Daoy (cell line): ENCODE measurements around the gene CLEC6A. TPM values are rescaled to one million over a fixed set of nuclear protein-coding genes. Genes with fewer than 3 reads are reported as not detected.
"Not testable (repeated sequence)": the region's sequence is repeated elsewhere in the genome, so short reads cannot be mapped to it uniquely, and the experiment has no call there.

Experiments
- DNase-seq: peaks from one replicate; pipeline ENCODE4 v3.0.0-alpha.2; 2015; ENCODE audit warnings: low read depth
- total RNA-seq: library from RNA; depleted of rRNA; stranded (reverse); fragments of >200 nt; shearing (Covaris generic); gene quantifications from 2 replicates; pipeline ENCODE4 v1.2.3, GENCODE V29; 2014; rRNA removed

Gene CLEC6A
- total RNA-seq, result not detected in 2 replicates

GRCh38 chr12:8455727-8456360, at the start of gene CLEC6A:
CLEC6A (plus strand) TSS chr12:8455962; CDS start chr12:8456112, 150 bp downstream.
- no peak for DNase-seq

DNA sequence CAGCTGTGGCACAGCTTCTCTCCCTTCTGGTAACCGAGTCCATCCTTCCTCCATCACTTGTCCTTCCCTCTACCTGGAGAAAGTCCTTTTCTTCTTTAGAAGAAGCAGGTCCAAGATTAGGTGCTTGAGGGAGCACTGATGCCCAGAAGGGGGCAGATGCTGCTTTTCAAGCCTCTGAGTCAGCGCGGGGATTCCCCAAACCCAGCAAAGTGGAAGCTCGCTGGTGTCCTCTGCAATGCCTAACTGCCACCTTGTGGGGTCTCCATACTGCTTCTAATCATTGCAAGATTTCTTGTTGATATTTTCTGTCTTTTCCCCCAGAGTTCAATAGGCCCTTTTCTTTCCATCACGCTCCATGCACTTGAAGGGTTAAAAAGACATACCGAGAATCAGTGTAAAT, 36.2 kb upstream of the CLEC6A start:
- not testable (repeated sequence) for DNase-seq

DNA sequence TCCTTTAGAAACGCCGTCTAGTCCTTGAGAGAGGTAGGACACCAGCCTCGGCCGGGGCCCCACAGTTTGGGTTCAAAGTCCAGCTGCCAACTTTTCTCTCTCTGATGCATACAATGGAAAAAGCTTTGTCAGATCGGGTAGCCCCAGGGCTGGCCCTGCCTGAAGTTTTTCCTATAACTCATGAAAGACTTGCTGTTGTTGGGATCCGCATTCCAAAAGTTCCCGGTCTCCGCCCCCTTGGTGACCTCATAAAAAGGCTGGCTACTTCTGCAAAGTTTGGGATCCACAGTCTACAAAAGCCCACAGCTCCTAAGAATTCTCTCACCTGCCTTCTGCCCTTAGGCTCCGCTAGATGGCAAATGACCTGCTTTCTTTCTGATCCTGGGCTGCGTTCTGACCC, 35.3 kb upstream of the CLEC6A start:
- no peak for DNase-seq

- DNase-seq, result peak; percentile 9
These were observed 11.1 kb upstream of the CLEC6A start for GRCh38 chr12:8444536-8445278.

GRCh38 chr12:8445731-8446130, 10.0 kb upstream of the CLEC6A start:
- no peak for DNase-seq

GRCh38 chr12:8446642-8447547, 8.9 kb upstream of the CLEC6A start:
- no peak for DNase-seq

DNA sequence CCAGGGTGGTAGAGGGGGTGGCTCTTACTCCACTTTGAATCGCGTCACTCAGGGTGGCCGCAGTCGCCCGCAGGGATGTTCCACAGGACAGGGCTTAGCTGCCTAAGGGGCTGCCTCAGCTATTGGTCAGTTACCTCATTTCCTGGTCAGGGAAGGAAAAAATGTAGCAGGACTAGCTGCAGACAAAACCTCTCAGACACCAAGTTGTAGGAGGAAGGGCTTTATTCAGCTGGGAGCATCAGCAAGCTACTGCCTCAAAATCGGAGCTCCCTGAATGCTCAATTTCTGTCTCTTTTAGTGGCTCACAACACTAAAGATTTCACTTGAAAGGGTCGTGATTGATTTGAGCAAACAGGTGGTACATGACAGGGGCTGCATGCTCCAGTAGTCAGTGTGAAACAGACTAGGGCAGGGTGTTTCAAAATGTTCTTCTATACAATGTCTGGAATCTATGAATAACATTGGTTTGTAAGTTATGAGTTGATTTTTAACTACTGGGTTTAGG, 6.4 kb upstream of the CLEC6A start:
- no peak for DNase-seq

DNA sequence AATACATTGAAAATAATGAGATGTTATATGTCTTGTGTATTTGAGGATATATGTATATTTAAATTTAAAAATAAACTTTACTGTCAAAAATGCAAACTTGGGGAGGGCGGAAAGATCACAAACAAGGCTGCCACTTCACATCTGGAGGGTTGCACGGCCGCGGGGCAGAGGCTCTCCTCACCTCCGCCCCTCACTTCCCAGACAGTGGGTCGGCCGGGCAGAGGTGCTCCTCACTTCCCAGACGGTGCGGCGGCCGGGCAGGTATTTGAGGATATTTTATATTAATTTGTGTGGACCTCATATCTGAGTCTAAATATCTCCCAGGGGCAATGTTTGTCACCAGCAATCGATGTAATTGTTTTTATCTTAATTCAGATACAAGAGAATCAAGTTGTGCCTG, 3.7 kb upstream of the CLEC6A start:
- no peak for DNase-seq

DNA sequence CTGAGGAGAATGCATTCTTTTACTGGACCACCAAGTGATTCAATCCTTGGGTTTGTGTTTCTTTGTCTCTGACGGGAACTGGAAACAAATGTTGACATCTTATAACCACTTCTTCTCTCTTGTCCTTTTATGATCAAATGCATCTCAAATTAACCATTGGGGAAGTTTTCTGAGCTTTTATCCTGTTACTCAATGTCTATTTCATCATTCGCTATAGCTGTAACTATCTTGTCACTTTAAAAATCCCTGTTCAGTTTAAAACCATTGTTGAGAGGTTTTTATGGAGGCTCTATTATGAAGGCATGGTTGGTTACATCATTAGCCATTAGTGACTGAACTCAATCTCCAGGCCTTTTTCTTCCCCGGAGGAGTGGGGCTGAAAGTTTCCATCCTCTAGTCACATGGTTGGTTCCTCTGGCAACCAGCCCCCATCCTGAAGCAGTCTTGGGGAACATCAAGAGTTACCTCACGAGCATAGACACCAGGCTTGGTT, 2.7 kb upstream of the CLEC6A start:
- no peak for DNase-seq

DNA sequence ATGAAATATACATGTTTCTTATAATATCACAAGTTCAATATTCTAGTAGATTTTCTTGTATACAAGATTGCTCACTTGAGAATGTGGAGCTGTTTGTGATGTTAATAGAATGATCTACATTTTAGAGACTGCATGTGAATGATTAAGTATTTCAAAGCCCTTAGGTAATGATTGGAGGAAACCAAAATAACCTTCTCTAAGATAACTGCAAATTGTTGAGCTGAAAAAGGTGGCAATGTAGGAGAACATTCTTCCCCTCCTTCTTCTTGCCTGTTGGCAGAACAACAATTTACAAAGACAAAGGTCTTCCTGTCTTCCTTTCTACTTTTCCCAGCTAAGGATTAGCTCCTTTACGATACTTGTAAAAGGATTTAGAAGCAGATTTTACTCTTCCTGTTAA, 2.0 kb upstream of the CLEC6A start:
- no peak for DNase-seq

GRCh38 chr12:8455271-8455670, 491 bp upstream of the CLEC6A start:
- DNase-seq, result no peak

DNA sequence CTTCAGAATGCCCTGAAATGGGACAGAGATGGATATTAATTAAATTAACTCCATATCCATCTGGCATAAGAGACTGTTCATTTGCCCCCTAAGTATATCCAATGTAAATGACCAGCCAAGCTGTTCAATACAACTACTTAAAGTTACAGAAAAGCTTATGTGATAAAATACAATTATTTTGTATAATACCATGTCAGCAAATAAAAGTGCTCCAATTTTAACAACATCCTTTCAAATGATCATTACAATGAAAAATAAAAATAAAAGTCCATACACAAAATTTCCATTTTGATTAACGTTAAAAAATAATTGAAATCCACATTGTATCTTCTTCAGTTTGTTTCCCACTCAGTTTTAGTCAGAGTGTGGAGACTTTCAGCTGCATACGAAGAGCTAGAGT, 5.7 kb downstream of the CLEC6A start:
- no peak for DNase-seq

DNA sequence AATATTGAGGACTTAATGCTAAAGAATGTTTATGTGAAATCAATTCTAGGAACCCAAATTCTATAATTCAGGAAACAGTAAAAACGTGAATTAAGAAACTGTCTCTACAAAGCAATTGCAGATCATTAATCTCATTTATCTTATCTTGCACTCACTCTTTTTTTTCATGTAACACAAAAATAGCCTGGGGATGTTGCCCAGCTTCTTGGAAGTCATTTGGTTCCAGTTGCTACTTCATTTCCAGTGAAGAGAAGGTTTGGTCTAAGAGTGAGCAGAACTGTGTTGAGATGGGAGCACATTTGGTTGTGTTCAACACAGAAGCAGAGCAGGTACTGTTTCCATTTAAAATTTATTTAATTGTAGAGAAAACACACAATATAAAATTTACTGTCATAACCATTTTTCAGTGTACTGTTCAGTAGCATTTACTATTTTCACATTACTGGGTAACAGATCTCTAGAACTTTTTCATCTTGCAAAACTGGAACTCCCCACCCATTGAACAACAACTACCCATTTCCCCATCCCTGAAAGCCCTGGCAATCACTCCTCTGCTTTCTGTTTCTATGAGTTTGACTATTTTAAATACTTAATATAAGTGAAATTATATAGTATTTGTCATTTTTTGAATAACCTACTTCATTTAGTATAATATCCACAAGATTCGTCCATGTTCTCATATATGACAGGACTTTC, 9.7 kb downstream of the CLEC6A start:
- no peak for DNase-seq

DNA sequence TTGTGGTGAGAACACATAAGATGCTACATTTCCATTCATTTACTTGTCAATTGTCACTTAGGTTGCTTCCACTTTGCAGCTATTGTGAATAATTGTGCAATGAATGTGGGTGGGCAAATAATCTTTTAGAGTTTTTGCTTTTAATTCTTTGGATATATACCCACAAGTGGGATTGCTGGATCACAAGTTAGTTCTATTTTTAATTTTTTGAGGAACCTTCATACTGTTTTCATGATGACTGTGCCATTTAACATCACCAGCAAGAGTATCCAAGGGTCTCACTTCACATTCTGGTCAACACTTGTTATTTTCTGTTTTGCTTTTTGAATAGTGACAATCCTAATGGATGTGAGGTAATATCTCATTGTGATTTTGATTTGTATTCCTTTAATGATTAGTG, 10.5 kb downstream of the CLEC6A start:
- DNase-seq, result no peak

DNA sequence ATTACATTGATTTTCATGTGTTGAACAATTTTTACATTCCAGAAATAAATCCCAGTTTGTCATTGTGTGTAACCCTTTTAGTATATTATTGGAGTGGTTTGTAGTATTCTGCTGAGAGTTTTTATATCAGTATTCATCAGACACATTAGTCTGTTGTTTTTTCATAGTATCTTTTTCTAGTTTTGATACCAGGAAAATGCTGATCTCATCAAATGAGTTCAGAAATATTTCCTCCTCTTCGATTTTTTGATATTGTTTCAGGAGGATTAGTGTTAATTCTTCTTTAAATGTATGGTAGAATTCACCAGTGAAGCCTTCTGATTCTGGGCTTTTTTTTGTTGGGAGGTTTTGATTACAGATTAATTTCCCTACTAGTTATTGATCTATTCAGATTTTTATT, 15.3 kb downstream of the CLEC6A start:
- DNase-seq, result no peak

GRCh38 chr12:8475508-8476203, 19.9 kb downstream of the CLEC6A start:
- no peak for DNase-seq

DNA sequence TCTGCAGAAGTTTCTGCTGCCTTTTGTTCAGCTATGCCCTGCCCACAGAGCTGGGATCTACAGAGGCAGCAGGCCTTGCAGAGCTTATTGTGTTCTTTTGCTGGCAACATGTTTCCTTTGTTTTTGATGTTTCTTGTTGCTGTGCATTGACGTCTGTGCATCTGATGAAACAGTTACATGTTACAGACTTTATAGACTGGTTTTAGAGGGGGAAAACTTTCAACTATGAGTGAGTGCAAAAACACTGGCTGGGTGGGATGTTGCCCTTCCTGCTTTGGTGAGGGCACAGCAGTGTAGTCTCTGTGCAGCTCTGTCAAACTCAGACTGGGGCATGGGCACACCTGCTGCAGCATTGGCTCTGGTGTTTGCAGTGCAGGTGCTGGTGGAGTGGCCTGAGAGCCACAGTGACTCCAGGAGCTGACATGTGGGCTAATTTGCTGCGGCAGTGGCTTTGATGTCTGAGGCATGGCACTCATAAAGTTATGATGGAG, 26.9 kb downstream of the CLEC6A start:
- no peak for DNase-seq

DNA sequence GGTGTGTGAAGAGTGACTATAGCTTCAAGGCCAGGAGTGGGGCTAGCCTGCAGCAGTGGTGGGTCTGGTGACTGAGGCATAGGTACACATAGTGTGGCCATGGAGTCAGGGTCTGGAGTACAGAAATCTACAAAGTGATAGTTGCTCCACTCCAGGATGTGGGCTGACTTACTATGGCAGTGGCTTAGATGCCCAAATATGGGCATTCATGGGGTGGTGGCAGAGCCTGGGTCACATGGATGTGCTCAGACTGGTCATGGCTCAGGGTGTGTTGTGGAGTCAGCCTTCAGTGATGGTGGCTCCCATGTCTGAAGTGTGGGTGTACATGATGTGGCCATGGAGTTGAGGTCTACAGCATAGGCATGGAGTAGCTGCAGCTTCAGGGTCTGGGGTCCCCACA, 27.3 kb downstream of the CLEC6A start:
- DNase-seq, result no peak

DNA sequence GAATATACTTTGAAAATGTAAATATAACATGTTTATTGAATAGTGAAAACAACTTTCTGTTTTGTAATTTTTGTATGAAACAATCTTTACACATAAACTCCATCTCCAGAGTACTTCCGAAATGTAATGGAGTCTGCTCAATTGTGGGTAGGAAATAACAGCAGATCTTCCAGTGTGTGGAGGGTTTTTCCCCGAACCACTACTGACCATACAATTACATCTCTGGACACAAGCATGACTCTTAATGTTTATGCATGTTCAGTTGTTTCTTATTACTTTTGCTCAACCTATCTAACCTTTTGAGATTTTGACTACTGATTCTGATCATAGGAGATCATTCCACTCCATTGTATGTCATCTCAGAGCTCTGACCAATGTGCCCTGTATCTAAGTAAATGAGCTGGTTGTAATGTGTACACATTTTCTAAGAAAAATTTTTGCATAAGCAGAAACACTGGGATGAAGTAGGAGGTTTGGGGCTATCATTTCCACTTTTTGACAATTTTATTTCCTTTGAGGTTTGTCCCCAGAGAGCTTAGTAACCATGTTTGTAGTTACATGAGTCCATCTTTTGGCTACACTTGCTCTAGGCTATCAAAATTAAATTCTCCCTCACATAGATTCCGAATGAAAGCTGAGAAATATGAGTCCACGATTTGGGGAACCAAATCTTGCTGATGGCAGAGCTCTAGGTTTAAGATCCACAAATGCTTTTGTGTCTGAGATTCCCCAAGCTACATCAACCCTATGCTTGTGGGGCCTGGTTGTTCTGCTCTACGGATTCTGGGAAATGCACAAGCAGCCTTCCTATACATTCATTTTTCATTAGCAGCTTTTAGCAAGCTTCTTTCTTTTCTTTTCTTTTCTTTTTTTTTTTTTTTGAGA, 36.1 kb downstream of the CLEC6A start:
- DNase-seq, result no peak

GRCh38 chr12:8493084-8493483, 37.3 kb downstream of the CLEC6A start:
- DNase-seq, result no peak
